Bronchial epithelial cell (primary cell): ENCODE data around the gene HDDC3. TPM values are rescaled to one million over a fixed set of nuclear protein-coding genes. Genes with fewer than 3 reads are reported as not detected.
A peak's percentile ranks its signal among the peaks of the same experiment; 100 is the strongest.

Experiments used
- DNase-seq: peaks from one replicate; pipeline ENCODE4 v3.0.0-alpha.2; 2010; ENCODE audit warnings: low read depth
- FAIRE-seq: peaks from 2 replicates; lab custom pipeline; 2011; peaks lifted over from hg19 to GRCh38; lab: Jason Lieb, UNC
- H3K27me3 ChIP-seq: 2 replicates; pipeline ENCODE4 v1.5.1; 2011; ENCODE audit warnings: low read length; ENCODE audit not compliant: control insufficient read depth, insufficient read depth
- H3K36me3 ChIP-seq: 2 replicates; pipeline ENCODE4 v1.5.1; 2011; ENCODE audit warnings: low read length; ENCODE audit not compliant: control insufficient read depth, insufficient read depth
- H3K4me3 ChIP-seq: 2 replicates; pipeline ENCODE4 v1.5.1; 2011; ENCODE audit warnings: mild to moderate bottlenecking, low read depth, low read length, control low read depth
- total RNA-seq: library from RNA; depleted of rRNA; stranded (reverse); fragments of >200 nt; gene quantifications from 2 replicates; pipeline ENCODE4 v1.2.1, GENCODE V29; 2014
- TF ChIP-seq, protein P1 (sequence below): IDR thresholded peaks from 2 replicates; pipeline ENCODE4 v1.5.1; 2011; ENCODE audit warnings: mild to moderate bottlenecking, moderate library complexity, low read length, control low read depth, inconsistent platforms; ENCODE audit not compliant: insufficient read depth, severe bottlenecking

Gene HDDC3
- total RNA-seq, 1 donor from 2014 or later, result 37.6 TPM

DNA sequence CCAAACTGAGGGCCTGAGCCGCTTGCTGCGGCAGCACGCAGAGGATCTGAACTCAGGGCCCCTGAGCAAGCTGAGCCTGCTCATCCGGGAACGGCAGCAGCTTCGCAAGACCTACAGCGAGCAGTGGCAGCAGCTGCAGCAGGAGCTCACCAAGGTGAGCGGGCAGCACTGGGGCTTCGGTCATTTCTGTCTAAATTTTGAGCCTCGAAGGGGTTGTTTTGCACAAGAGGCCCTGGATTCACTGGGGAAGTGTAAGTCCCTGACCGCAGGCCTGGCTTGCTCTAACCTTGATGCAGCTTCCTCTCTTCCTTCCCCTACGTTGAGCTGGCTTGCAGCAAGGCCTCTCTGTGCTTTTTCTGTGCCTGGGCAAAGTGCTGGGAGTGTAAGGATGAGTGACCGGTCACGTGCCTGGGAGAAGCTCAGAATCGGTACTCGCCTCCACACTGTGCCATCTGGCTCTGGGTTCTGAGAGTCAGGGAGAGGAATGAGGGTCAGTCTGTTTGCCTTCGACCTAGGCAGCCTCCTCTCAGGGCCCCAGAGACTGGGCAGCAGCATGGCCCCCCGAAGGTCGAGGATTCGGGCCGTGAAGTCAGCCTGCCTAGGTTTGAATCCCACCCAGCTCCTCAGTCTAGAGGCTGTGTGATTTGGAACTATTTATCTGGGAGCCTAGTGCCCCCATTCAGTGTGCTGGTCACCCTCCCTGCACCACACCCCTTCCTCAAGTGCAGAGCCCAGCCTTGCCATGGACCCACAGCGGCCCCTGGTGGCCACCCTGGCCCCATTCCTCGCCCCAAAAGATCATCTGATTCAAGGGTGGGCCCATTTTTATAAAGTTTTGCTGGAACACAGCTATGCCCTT, 46.7 kb downstream of the HDDC3 start:
- Histone ChIP-seq H3K36me3 (peaks cover 11% of the 10 kb centered on the region), H3K4me3 (no peak overlapping the region), H3K27me3 (no peaks in the 10 kb centered on the region)
- TF ChIP-seq, protein P1, sequence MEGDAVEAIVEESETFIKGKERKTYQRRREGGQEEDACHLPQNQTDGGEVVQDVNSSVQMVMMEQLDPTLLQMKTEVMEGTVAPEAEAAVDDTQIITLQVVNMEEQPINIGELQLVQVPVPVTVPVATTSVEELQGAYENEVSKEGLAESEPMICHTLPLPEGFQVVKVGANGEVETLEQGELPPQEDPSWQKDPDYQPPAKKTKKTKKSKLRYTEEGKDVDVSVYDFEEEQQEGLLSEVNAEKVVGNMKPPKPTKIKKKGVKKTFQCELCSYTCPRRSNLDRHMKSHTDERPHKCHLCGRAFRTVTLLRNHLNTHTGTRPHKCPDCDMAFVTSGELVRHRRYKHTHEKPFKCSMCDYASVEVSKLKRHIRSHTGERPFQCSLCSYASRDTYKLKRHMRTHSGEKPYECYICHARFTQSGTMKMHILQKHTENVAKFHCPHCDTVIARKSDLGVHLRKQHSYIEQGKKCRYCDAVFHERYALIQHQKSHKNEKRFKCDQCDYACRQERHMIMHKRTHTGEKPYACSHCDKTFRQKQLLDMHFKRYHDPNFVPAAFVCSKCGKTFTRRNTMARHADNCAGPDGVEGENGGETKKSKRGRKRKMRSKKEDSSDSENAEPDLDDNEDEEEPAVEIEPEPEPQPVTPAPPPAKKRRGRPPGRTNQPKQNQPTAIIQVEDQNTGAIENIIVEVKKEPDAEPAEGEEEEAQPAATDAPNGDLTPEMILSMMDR, result peak; percentile 96
- peak; percentile 33 for DNase-seq
- FAIRE-seq, result no peak

DNA sequence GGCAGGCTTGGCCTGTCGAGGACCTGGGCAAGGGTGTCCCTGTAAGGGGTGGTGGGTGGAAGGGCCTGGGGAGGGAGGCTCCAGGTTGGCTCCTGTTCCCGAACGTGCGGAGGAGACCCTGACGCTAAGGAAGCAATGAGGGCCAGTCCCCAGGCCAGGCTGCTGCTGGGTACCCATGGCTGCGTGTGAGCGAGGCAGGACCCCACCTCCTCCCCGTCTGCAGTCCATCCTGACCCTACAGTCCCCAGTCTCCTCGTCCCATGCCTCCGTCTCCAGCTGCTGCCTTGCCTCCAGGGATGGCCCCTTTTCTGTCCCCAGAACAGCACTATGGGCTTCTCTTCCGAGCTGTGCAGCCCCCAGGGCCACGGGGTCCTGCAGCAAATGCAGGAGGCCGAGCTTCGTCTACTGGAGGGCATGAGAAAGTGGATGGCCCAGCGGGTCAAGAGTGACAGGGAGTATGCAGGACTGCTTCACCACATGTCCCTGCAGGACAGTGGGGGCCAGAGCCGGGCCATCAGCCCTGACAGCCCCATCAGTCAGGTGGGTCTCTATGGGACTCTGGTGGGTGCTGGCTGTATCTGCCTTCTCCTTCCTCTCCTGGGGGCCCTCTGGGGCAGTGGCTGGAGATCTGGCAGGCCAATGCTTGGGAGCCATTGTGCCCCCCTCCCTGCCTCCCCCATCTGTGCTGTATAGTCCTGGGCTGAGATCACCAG, 47.5 kb downstream of the HDDC3 start:
- TF ChIP-seq, protein P1, result no peak
- no peak for FAIRE-seq
- H3K36me3 ChIP-seq, result peaks cover 14% of the 10 kb centered on the region
- peak overlapping the region; percentile 46 for H3K4me3 ChIP-seq
- no peaks in the 10 kb centered on the region for H3K27me3 ChIP-seq
- no peak for DNase-seq

GRCh38 chr15:90883976-90884718, 48.2 kb downstream of the HDDC3 start, which contains the start of gene FES:
Gene FES, plus strand, starts transcription at chr15:90884504. Its CDS starts 542 bp downstream, at chr15:90885046.
- H3K27me3 ChIP-seq, result no peaks in the 10 kb centered on the region
- no peak for DNase-seq
- peaks cover 20% of the 10 kb centered on the region for H3K36me3 ChIP-seq
- no peak for FAIRE-seq
- TF ChIP-seq, protein P1, result no peak
- peak within 1 kb of the TSS; percentile 46 for H3K4me3 ChIP-seq

- TF ChIP-seq, protein P1, result no peak
- peaks cover 21% of the 10 kb centered on the region for H3K36me3 ChIP-seq
- H3K27me3 ChIP-seq, result no peaks in the 10 kb centered on the region
- H3K4me3 ChIP-seq, result peak overlapping the region; percentile 46
- FAIRE-seq, result no peak
- DNase-seq, result no peak
These were observed 48.8 kb downstream of the HDDC3 start for GRCh38 chr15:90883526-90883975.

DNA sequence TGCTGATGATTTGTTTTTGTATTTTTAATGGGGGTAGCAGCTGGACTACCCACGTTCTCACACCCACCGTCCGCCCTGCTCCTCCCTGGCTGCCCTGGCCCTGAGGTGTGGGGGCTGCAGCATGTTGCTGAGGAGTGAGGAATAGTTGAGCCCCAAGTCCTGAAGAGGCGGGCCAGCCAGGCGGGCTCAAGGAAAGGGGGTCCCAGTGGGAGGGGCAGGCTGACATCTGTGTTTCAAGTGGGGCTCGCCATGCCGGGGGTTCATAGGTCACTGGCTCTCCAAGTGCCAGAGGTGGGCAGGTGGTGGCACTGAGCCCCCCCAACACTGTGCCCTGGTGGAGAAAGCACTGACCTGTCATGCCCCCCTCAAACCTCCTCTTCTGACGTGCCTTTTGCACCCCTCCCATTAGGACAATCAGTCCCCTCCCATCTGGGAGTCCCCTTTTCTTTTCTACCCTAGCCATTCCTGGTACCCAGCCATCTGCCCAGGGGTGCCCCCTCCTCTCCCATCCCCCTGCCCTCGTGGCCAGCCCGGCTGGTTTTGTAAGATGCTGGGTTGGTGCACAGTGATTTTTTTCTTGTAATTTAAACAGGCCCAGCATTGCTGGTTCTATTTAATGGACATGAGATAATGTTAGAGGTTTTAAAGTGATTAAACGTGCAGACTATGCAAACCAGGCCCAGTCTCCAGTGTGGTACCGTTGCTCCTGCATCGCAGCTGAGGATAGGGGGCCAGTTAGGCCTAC, 49.4 kb downstream of the HDDC3 start:
- Histone ChIP-seq H3K27me3 (no peaks in the 10 kb centered on the region), H3K36me3 (peaks cover 24% of the 10 kb centered on the region), H3K4me3 (no peak overlapping the region)
- DNase-seq (no peak), FAIRE-seq (no peak)
- TF ChIP-seq, protein P1, result no peak
